Lower leg skin (tissue), 3 donors: ENCODE results near the gene ME1.

Experiments used
- CTCF ChIP-seq, 3 donors: fragments of 450-650 bp; IDR thresholded peaks; one replicate each; pipeline ENCODE4 v1.5.1; 2016; ENCODE audit warnings: antibody characterized with exemption in 3 of 3, mild to moderate bottlenecking in 3 of 3, moderate library complexity in 2 of 3
- POLR2A ChIP-seq, 2 donors: fragments of 450-650 bp; IDR thresholded peaks; one replicate each; pipeline ENCODE4 v1.6.1; 2016 to 2017; ENCODE audit warnings: antibody characterized with exemption in 2 of 2, mild to moderate bottlenecking in 1 of 2, moderate library complexity in 1 of 2

- TF ChIP-seq CTCF (IDR thresholded peaks at IDR 0.05) (no peak), POLR2A (IDR thresholded peaks at IDR 0.05) (no peak)
Measured at GRCh38 chr6:83439201-83439600, 8.3 kb upstream of the ME1 start.
